GM12892 (cell line): ENCODE data around the gene CLSTN2.

Experiments used
- POLR2A ChIP-seq: IDR thresholded peaks from 2 replicates; pipeline ENCODE4 v1.6.1; 2011; ENCODE audit warnings: low read depth, low read length, control low read depth
- POLR2AphosphoS5 ChIP-seq: IDR thresholded peaks from 2 replicates; pipeline ENCODE4 v1.6.1; 2011; ENCODE audit warnings: low read depth, low read length, control low read depth
- TAF1 ChIP-seq: IDR thresholded peaks from 2 replicates; pipeline ENCODE4 v1.6.1; 2011; ENCODE audit warnings: low read depth, mild to moderate bottlenecking, control low read depth, low read length, borderline replicate concordance

- TF ChIP-seq POLR2AphosphoS5 = no peak
- no peak for TF ChIP-seq POLR2A
- TF ChIP-seq TAF1 = no peak
Observed at GRCh38 chr3:140463355-140463754, 528.4 kb downstream of the CLSTN2 start.
